H9 (cell line): ENCODE data around the gene GK2. TPM values are rescaled to one million over a fixed set of nuclear protein-coding genes. Genes with fewer than 3 reads are reported as not detected.

Source experiments
- DNase-seq: peaks from one replicate; pipeline ENCODE4 v3.0.0-alpha.2; 2017
- H2AFZ ChIP-seq: one replicate; pipeline ENCODE4 v1.6.1; 2013; ENCODE audit warnings: mild to moderate bottlenecking, low read length, control low read depth, moderate library complexity
- H2AK5ac ChIP-seq: 2 replicates; pipeline ENCODE4 v1.6.1; 2013; ENCODE audit warnings: low read length, control low read depth, mixed read lengths; ENCODE audit not compliant: insufficient read length
- H2BK120ac ChIP-seq: one replicate; pipeline ENCODE4 v1.6.1; 2013; ENCODE audit warnings: low read depth, mild to moderate bottlenecking, low read length, control low read depth, inconsistent platforms; ENCODE audit not compliant: poor library complexity, severe bottlenecking
- H2BK12ac ChIP-seq: 2 replicates; pipeline ENCODE4 v1.6.1; 2013; ENCODE audit warnings: low read length, control low read depth, mixed read lengths, low read depth; ENCODE audit not compliant: insufficient read length
- H2BK15ac ChIP-seq: 2 replicates; pipeline ENCODE4 v1.6.1; 2013; ENCODE audit warnings: low read depth, low read length, control low read depth
- H2BK20ac ChIP-seq: one replicate; pipeline ENCODE4 v1.6.1; 2013; ENCODE audit warnings: low read depth, mild to moderate bottlenecking, low read length, control low read depth, inconsistent platforms; ENCODE audit not compliant: poor library complexity, severe bottlenecking
- H2BK5ac ChIP-seq: 2 replicates; pipeline ENCODE4 v1.6.1; 2013; ENCODE audit warnings: low read length, control low read depth, mixed read lengths; ENCODE audit not compliant: insufficient read length
- H3K14ac ChIP-seq: 2 replicates; pipeline ENCODE4 v1.6.1; 2013; ENCODE audit warnings: low read length, control low read depth; ENCODE audit not compliant: insufficient read depth
- H3K18ac ChIP-seq: 2 replicates; pipeline ENCODE4 v1.6.1; 2013; ENCODE audit warnings: low read depth, mild to moderate bottlenecking, mixed read lengths, low read length, control low read depth; ENCODE audit not compliant: insufficient read length
- H3K23ac ChIP-seq: 2 replicates; pipeline ENCODE4 v1.6.1; 2013; ENCODE audit warnings: low read length, control low read depth, mixed read lengths, low read depth; ENCODE audit not compliant: insufficient read length
- H3K23me2 ChIP-seq: 2 replicates; pipeline ENCODE4 v1.6.1; 2013; ENCODE audit warnings: low read depth, mild to moderate bottlenecking, mixed read lengths, low read length, control low read depth; ENCODE audit not compliant: insufficient read length, poor library complexity, severe bottlenecking
- H3K27ac ChIP-seq: 2 replicates; pipeline ENCODE4 v1.5.1; 2013; ENCODE audit warnings: low read length, control low read depth, mixed read lengths, low read depth; ENCODE audit not compliant: insufficient read length
- H3K27me3 ChIP-seq: 2 replicates; pipeline ENCODE4 v1.6.1; 2013; ENCODE audit warnings: low read length, control low read depth, inconsistent platforms; ENCODE audit not compliant: insufficient read depth
- H3K4ac ChIP-seq: 2 replicates; pipeline ENCODE4 v1.6.1; 2013; ENCODE audit warnings: low read depth, mild to moderate bottlenecking, control low read depth, inconsistent platforms, low read length, moderate library complexity
- H3K4me1 ChIP-seq: 2 replicates; pipeline ENCODE4 v1.6.1; 2013; ENCODE audit warnings: low read length, control low read depth, inconsistent platforms; ENCODE audit not compliant: insufficient read depth
- H3K4me2 ChIP-seq: 2 replicates; pipeline ENCODE4 v1.6.1; 2013; ENCODE audit warnings: low read length, control low read depth, mixed read lengths; ENCODE audit not compliant: insufficient read length, insufficient read depth
- H3K56ac ChIP-seq: 2 replicates; pipeline ENCODE4 v1.6.1; 2013; ENCODE audit warnings: low read depth, mild to moderate bottlenecking, mixed read lengths, low read length, control low read depth; ENCODE audit not compliant: insufficient read length
- H3K79me1 ChIP-seq: 2 replicates; pipeline ENCODE4 v1.6.1; 2013; ENCODE audit warnings: low read depth, mild to moderate bottlenecking, moderate library complexity, low read length, control low read depth, inconsistent platforms; ENCODE audit not compliant: insufficient read depth, poor library complexity, severe bottlenecking
- H3K79me2 ChIP-seq: 2 replicates; pipeline ENCODE4 v1.6.1; 2013; ENCODE audit warnings: low read length, control low read depth, inconsistent platforms; ENCODE audit not compliant: insufficient read depth
- H3K9ac ChIP-seq: 2 replicates; pipeline ENCODE4 v1.6.1; 2013; ENCODE audit warnings: low read length, control low read depth, mixed read lengths; ENCODE audit not compliant: insufficient read length; ENCODE audit errors: extremely low read depth
- H3K9me3 ChIP-seq: one replicate; pipeline ENCODE4 v1.6.1; 2013; ENCODE audit warnings: low read depth, low read length, inconsistent platforms; ENCODE audit not compliant: control insufficient read depth
- H3T11ph ChIP-seq: one replicate; pipeline ENCODE4 v1.6.1; 2013; ENCODE audit warnings: mild to moderate bottlenecking, low read length, control low read depth, inconsistent platforms
- H4K20me1 ChIP-seq: one replicate; pipeline ENCODE4 v1.6.1; 2013; ENCODE audit not compliant: control insufficient read depth, insufficient read length, insufficient read depth
- H4K5ac ChIP-seq: 2 replicates; pipeline ENCODE4 v1.6.1; 2013; ENCODE audit warnings: low read depth, mild to moderate bottlenecking, mixed read lengths, low read length, control low read depth; ENCODE audit not compliant: insufficient read length
- H4K8ac ChIP-seq: replicated peaks from 2 replicates; pipeline ENCODE4 v1.6.1; 2013; ENCODE audit warnings: low read length, control low read depth, mixed read lengths, low read depth; ENCODE audit not compliant: insufficient read length
- H4K91ac ChIP-seq: 2 replicates; pipeline ENCODE4 v1.6.1; 2013; ENCODE audit warnings: low read depth, mild to moderate bottlenecking, moderate library complexity, mixed read lengths, low read length, control low read depth; ENCODE audit not compliant: insufficient read length
- H3K27ac Mint-ChIP-seq, 3 experiments: 2 replicates in 2 of 3; 3 replicates in 1 of 3; pipeline ENCODE4 v1.8.0; 2020 to 2021; ENCODE audit warnings: mixed read lengths in 3 of 3, mild to moderate bottlenecking in 1 of 3, moderate library complexity in 1 of 3
- H3K27me3 Mint-ChIP-seq: 2 replicates; pipeline ENCODE4 v1.8.0; 2021; ENCODE audit warnings: low read depth, mild to moderate bottlenecking, moderate library complexity, mixed read lengths
- H3K36me3 Mint-ChIP-seq, 3 experiments: 2 replicates in 2 of 3; 3 replicates in 1 of 3; pipeline ENCODE4 v1.8.0; 2020 to 2021; ENCODE audit warnings: low read depth in 3 of 3, mixed read lengths in 3 of 3; ENCODE audit not compliant: insufficient read depth in 1 of 3
- H3K4me1 Mint-ChIP-seq, 2 experiments: 2 replicates each; pipeline ENCODE4 v1.8.0; 2020; ENCODE audit warnings: mixed read lengths in 2 of 2
- H3K4me3 Mint-ChIP-seq, 2 experiments: 2 replicates in 1 of 2; 3 replicates in 1 of 2; pipeline ENCODE4 v1.8.0; 2020 to 2021; ENCODE audit warnings: mild to moderate bottlenecking in 2 of 2, mixed read lengths in 2 of 2, moderate library complexity in 1 of 2
- H3K9me3 Mint-ChIP-seq, 2 experiments: 2 replicates in 1 of 2; 3 replicates in 1 of 2; pipeline ENCODE4 v1.8.0; 2020; ENCODE audit warnings: mild to moderate bottlenecking in 2 of 2, mixed read lengths in 2 of 2, moderate library complexity in 1 of 2
- WGBS: extraction: QIAGEN DNeasy Blood & Tissue Kit; methylation state at CpG from one replicate; pipeline ENCODE4 v1.1.7; 2013; ENCODE audit warnings: missing lambda C conversion rate, low lambda C conversion rate, mixed read lengths; ENCODE audit not compliant: insufficient read length; ENCODE audit errors: extremely low coverage; 5-methylcytosine and 5-hydroxymethylcytosine counted together
- total RNA-seq: library from RNA; stranded (reverse); gene quantifications from 2 replicates; pipeline ENCODE4 v1.2.1, GENCODE V29; 2021
- TF ChIP-seq, protein P1 (sequence below): fragments of 200-600 bp; sonication (generic); conservative IDR thresholded peaks from 3 replicates; pipeline ENCODE4 v1.8.0; 2021; ENCODE audit warnings: antibody characterized with exemption, mild to moderate bottlenecking

Gene GK2
- total RNA-seq, 1 experiment from 2014 or later = not detected

DNA sequence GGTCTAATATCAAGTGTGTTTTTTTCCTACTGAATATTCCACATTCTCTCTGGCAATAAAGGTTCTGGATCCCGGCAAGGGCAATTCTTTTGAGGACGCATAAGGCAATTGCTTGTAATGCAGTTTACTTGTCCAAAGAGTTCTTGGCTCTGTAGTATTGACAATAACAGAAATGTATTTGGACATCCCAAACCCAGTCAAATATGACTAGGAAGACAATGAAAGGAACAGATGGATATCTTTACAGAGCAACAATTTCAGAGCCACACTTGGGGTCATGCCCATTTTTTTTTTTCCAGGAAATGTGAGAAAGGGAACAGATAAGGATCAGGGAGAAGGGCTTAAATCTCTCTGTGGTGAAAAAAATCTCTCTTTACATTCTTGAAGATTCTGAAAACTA is 12.2 kb downstream of the GK2 start:
- H3K4me1 Mint-ChIP-seq = no peaks in the 10 kb centered on the region
- Histone ChIP-seq H2AFZ (no peak overlapping the region), H2BK120ac (no peak overlapping the region)

More for the DNA sequence above, 12.2 kb downstream of the GK2 start:
- H3K23ac ChIP-seq = no peak overlapping the region
- no peak overlapping the region for H3K4ac ChIP-seq
- no peak overlapping the region for H2BK20ac ChIP-seq
- H4K8ac ChIP-seq = no peak overlapping the region
- H3T11ph ChIP-seq = no peak overlapping the region
- H4K91ac ChIP-seq = no peak overlapping the region
- no peak overlapping the region for H2BK15ac ChIP-seq
- no peaks in the 10 kb centered on the region for H3K27me3 ChIP-seq
- no peak for DNase-seq
- no peak overlapping the region for H3K4me2 ChIP-seq
- no peaks in the 10 kb centered on the region for H4K20me1 ChIP-seq
- no peaks in the 10 kb centered on the region for H3K9me3 Mint-ChIP-seq
- no peak overlapping the region for H4K5ac ChIP-seq
- no peak overlapping the region for H2BK12ac ChIP-seq
- H3K36me3 Mint-ChIP-seq = no peaks in the 10 kb centered on the region
- H3K79me1 ChIP-seq = no peaks in the 10 kb centered on the region
- WGBS = no CpG with 5 or more reads among the region's 2 CpGs
- no peak overlapping the region for H3K14ac ChIP-seq
- H3K18ac ChIP-seq = no peak overlapping the region
- H3K56ac ChIP-seq = no peak overlapping the region
- H3K79me2 ChIP-seq = no peaks in the 10 kb centered on the region
- TF ChIP-seq, protein P1, sequence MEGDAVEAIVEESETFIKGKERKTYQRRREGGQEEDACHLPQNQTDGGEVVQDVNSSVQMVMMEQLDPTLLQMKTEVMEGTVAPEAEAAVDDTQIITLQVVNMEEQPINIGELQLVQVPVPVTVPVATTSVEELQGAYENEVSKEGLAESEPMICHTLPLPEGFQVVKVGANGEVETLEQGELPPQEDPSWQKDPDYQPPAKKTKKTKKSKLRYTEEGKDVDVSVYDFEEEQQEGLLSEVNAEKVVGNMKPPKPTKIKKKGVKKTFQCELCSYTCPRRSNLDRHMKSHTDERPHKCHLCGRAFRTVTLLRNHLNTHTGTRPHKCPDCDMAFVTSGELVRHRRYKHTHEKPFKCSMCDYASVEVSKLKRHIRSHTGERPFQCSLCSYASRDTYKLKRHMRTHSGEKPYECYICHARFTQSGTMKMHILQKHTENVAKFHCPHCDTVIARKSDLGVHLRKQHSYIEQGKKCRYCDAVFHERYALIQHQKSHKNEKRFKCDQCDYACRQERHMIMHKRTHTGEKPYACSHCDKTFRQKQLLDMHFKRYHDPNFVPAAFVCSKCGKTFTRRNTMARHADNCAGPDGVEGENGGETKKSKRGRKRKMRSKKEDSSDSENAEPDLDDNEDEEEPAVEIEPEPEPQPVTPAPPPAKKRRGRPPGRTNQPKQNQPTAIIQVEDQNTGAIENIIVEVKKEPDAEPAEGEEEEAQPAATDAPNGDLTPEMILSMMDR = no peak
- H3K9ac ChIP-seq = no peak overlapping the region
- no peak overlapping the region for H2BK5ac ChIP-seq
- no peaks in the 10 kb centered on the region for H3K4me1 ChIP-seq
- no peaks in the 10 kb centered on the region for H3K27me3 Mint-ChIP-seq
- H3K27ac ChIP-seq = no peak overlapping the region
- H3K4me3 Mint-ChIP-seq = no peak overlapping the region
- no peak overlapping the region for H2AK5ac ChIP-seq
- no peak overlapping the region for H3K27ac Mint-ChIP-seq
- no peaks in the 10 kb centered on the region for H3K9me3 ChIP-seq
- no peaks in the 10 kb centered on the region for H3K23me2 ChIP-seq
